Colonic mucosa (tissue), 4 donors: ENCODE results near the gene LSP1. TPM values are rescaled to one million over a fixed set of nuclear protein-coding genes. Genes with fewer than 3 reads are reported as not detected.

Experiments
- DNase-seq: peaks from one replicate; pipeline ENCODE4 v3.0.0-alpha.2; 2020
- H3K27ac ChIP-seq: fragments of 200-600 bp; one replicate; pipeline ENCODE4 v1.8.0; 2021
- H3K27me3 ChIP-seq: fragments of 200-600 bp; one replicate; pipeline ENCODE4 v1.8.0; 2021
- H3K36me3 ChIP-seq: fragments of 200-600 bp; one replicate; pipeline ENCODE4 v1.8.0; 2021
- H3K4me1 ChIP-seq: fragments of 200-600 bp; one replicate; pipeline ENCODE4 v1.8.0; 2021; ENCODE audit warnings: mild to moderate bottlenecking
- H3K4me3 ChIP-seq: fragments of 200-600 bp; one replicate; pipeline ENCODE4 v1.8.0; 2021
- H3K9ac ChIP-seq, 2 donors: one replicate each; pipeline ENCODE4 v1.7.0; 2013; ENCODE audit warnings: control low read depth in 2 of 2, low read depth in 2 of 2, low read length in 2 of 2
- H3K9me3 ChIP-seq: fragments of 200-600 bp; one replicate; pipeline ENCODE4 v1.8.0; 2021
- CTCF ChIP-seq: fragments of 200-600 bp; IDR thresholded peaks from one replicate; pipeline ENCODE4 v1.8.0; 2022; ENCODE audit warnings: antibody characterized with exemption, mild to moderate bottlenecking
- intact Hi-C: fragments of 100-400 bp; cut with DNase I; formaldehyde crosslinking; loops from one replicate; pipeline ENCODE4 v1.14.1; 2022
- total RNA-seq, 2 donors: library from RNA; stranded (reverse); fragmentation: NEBNext Ultra II Directional in 1 of 2; extraction: Animal tissue kit (Norgen Biotek cat#: 25700) in 1 of 2; gene quantifications; one replicate each; pipeline ENCODE4 v1.2.1, GENCODE V29; 2021
- donor health status: healthy.
- donor health status: DM: no; HTN: no; CAD: no.
- donor health status: DM: no; HTN: no; CAD: no.

The LSP1 gene
- total RNA-seq, 2 donors from 2014 or later = 18.9 to 23.0 TPM

DNA sequence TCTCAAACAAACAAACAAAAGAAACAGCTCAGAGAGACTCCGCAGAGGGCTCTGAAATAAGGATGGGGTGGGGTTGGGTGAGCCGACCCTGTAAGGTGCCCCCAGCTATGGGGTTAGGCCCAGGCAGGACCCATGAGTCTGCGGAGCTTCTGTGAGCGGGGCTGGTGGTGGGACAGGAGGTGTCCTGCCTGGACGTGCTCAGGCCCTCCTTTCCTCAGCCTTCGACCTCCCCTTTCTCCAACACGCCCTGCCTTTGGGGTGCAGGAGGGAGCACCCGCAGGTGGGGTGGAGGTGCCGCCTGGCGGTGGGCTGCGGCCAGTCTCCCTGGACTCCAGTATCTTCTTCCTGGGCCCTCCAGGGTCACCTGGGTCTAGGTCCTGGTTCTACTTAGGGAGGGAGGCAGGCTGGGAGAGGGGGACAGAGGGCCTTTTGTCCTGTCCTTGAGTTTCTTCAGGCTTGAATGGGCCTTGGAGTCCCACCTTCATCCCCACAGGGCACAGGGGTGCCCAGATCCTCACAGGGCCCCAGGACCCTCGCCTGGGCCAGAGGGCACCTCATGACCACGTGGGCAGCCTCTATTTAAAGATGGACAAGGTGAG lies 26.6 kb downstream of the LSP1 start:
- H3K27ac ChIP-seq = peak overlapping the region; percentile 67
- no peaks in the 10 kb centered on the region for H3K9me3 ChIP-seq
- H3K36me3 ChIP-seq = no peaks in the 10 kb centered on the region
- intact Hi-C loops = no loop called here
- TF ChIP-seq CTCF = no peak
- H3K27me3 ChIP-seq = no peaks in the 10 kb centered on the region
- H3K4me1 ChIP-seq = no peaks in the 10 kb centered on the region
- no peak for DNase-seq
- peak overlapping the region in 1 of 2 donors; percentile 19 for H3K9ac ChIP-seq
- no peak overlapping the region for H3K4me3 ChIP-seq

GRCh38 chr11:1879941-1880720 lies 27.2 kb downstream of the LSP1 start:
- H3K36me3 ChIP-seq = no peaks in the 10 kb centered on the region
- H3K4me1 ChIP-seq = no peaks in the 10 kb centered on the region
- no peak overlapping the region for H3K4me3 ChIP-seq
- H3K9ac ChIP-seq = peak overlapping the region; percentile 19 to 60
- no peak for TF ChIP-seq CTCF
- H3K27ac ChIP-seq = peak overlapping the region; percentile 67
- DNase-seq = peak; percentile 40
- H3K27me3 ChIP-seq = no peaks in the 10 kb centered on the region
- intact Hi-C loops = loop anchor here (5.0 kb wide), 1 partner anchor 272 kb away; no protein-coding TSS in a partner anchor
- H3K9me3 ChIP-seq = no peaks in the 10 kb centered on the region

GRCh38 chr11:1880746-1881441 lies 28.0 kb downstream of the LSP1 start:
- no peaks in the 10 kb centered on the region for H3K4me1 ChIP-seq
- H3K27ac ChIP-seq = peak overlapping the region; percentile 67
- no peak overlapping the region for H3K4me3 ChIP-seq

DNA sequence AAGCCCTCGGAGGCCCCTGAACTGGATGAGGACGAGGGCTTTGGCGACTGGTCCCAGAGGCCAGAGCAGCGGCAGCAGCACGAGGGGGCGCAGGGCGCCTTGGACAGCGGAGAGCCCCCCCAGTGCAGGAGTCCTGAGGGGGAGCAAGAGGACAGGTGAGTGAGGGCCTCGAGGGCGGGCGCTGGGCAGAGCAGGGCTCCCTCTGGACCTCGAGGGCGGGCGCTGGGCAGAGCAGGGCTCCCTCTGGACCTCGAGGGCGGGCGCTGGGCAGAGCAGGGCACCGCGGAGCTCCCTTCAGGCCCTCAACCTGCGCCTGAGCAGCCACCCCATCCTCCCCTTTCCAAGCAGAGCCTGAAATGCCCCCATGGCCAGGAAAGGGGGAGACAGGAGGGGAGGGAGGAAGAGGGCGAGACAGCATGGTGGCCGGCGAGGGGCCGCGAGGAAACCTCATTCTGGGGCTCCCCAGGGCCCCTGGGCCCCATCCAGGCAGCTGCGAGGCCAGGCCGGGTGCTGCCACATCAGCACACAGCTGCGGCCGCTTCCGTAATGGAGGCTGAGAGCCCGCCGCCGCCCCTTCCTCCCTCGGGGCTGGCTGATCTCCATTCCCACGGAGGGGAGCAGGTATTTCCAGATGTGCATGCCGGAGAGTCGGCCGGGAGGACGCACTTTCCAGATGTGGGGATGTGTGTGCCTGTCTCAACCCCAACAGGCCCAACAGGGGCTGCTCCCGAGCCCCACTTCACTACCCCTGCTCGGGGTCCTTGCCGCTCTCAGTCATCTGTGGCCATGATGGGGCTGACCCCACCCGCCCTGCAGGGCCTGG lies 28.8 kb downstream of the LSP1 start:
- DNase-seq = peak; percentile 20
- no peak for TF ChIP-seq CTCF
- Histone ChIP-seq H3K4me1 (no peaks in the 10 kb centered on the region), H3K9ac (peak overlapping the region; percentile 16 to 60), H3K27me3 (no peaks in the 10 kb centered on the region), H3K27ac (peak overlapping the region; percentile 67), H3K36me3 (no peaks in the 10 kb centered on the region), H3K4me3 (no peak overlapping the region), H3K9me3 (no peaks in the 10 kb centered on the region)
- intact Hi-C loops = loop anchor here (5.0 kb wide), 1 partner anchor 271 kb away; no protein-coding TSS in a partner anchor

More at GRCh38 chr11:1880746-1881441, 28.0 kb downstream of the LSP1 start:
- Histone ChIP-seq H3K27me3 (no peaks in the 10 kb centered on the region), H3K36me3 (no peaks in the 10 kb centered on the region), H3K9me3 (no peaks in the 10 kb centered on the region), H3K9ac (peak overlapping the region; percentile 16 to 60)
- intact Hi-C loops = loop anchor here (5.0 kb wide), 1 partner anchor 271 kb away; no protein-coding TSS in a partner anchor
- TF ChIP-seq CTCF = no peak
- peak; percentile 14 for DNase-seq
